Esophagus muscularis mucosa (tissue), 4 donors: ENCODE data around the gene CIT. TPM values are rescaled to one million over a fixed set of nuclear protein-coding genes. Genes with fewer than 3 reads are reported as not detected.

Experiments
- DNase-seq: peaks from one replicate; pipeline ENCODE4 v3.0.0-alpha.2; 2017; ENCODE audit errors: extremely low spot score
- H3K27ac ChIP-seq, 4 donors: fragments of 200-600 bp; sonication (generic); replicated peaks in 1 of 4; 1 replicate in 3 of 4; 2 replicates in 1 of 4; pipeline ENCODE4 v1.5.1; 2016 to 2019; ENCODE audit warnings: mild to moderate bottlenecking in 1 of 4
- H3K27me3 ChIP-seq, 4 donors: fragments of 200-600 bp; sonication (generic); one replicate each; pipeline versions ENCODE4 v1.5.1 to v1.6.0; 2016 to 2019
- H3K36me3 ChIP-seq, 4 donors: fragments of 200-600 bp; sonication (generic); one replicate each; pipeline ENCODE4 v1.5.1; 2016 to 2019
- H3K4me1 ChIP-seq, 4 donors: fragments of 200-600 bp; sonication (generic); one replicate each; pipeline ENCODE4 v1.5.1; 2016 to 2019
- H3K4me3 ChIP-seq, 4 donors: fragments of 200-600 bp; sonication (generic); 1 replicate in 2 of 4; 2 replicates in 2 of 4; pipeline ENCODE4 v1.5.1; 2016 to 2019; ENCODE audit warnings: mild to moderate bottlenecking in 4 of 4, moderate library complexity in 1 of 4
- H3K9me3 ChIP-seq, 4 donors: fragments of 200-600 bp; sonication (generic); 1 replicate in 3 of 4; 2 replicates in 1 of 4; pipeline ENCODE4 v1.5.1; 2016 to 2019
- CTCF ChIP-seq, 3 experiments: fragments of 200-600 bp in 2 of 3; fragments of 450-650 bp in 1 of 3; sonication (generic) in 2 of 3; IDR thresholded peaks; one replicate each; pipeline ENCODE4 v1.5.1; 2017 to 2019; ENCODE audit warnings: antibody characterized with exemption in 3 of 3, mild to moderate bottlenecking in 2 of 3, moderate library complexity in 1 of 3
- EP300 ChIP-seq: sonication (generic); formaldehyde crosslinking; IDR thresholded peaks from one replicate; pipeline ENCODE4 v1.6.1; 2017; ENCODE audit warnings: antibody characterized with exemption
- POLR2A ChIP-seq: fragments of 450-650 bp; IDR thresholded peaks from one replicate; pipeline ENCODE4 v1.6.1; 2017; ENCODE audit warnings: antibody characterized with exemption, moderate library complexity, mild to moderate bottlenecking, low read depth
- POLR2AphosphoS5 ChIP-seq, 2 donors: sonication (generic); formaldehyde crosslinking; IDR thresholded peaks; one replicate each; pipeline ENCODE4 v1.6.1; 2017; ENCODE audit warnings: antibody characterized with exemption in 2 of 2
- WGBS: methylation state at CpG from one replicate; pipeline ENCODE4 v1.1.5; 2018; 5-methylcytosine and 5-hydroxymethylcytosine counted together
- intact Hi-C: fragments of 100-400 bp; cut with DNase I; formaldehyde crosslinking; loops from one replicate; pipeline ENCODE4 v1.15.1; 2023
- total RNA-seq, 4 donors: library from RNA; depleted of rRNA; stranded (reverse); fragments of >200 nt; gene quantifications; one replicate each; pipeline versions ENCODE4 v1.1.0 to v1.2.1, GENCODE V29; 2016

The CIT gene
- total RNA-seq, 4 donors from 2014 or later, result 5.1 to 14.8 (median 5.8) TPM

GRCh38 chr12:119668324-119668841, 208.7 kb downstream of the CIT start:
- DNase-seq, result no peak
- Histone ChIP-seq H3K4me1 (peaks cover 20 to 48% (median 46%) of the 10 kb centered on the region in 4 donors), H3K27ac (peak overlapping the region; percentile 90 to 93 (median 92)), H3K9me3 (no peaks in the 10 kb centered on the region), H3K36me3 (peaks cover 15 to 26% (median 21%) of the 10 kb centered on the region in 4 donors), H3K4me3 (peak overlapping the region; percentile 71 to 99 (median 84)), H3K27me3 (no peaks in the 10 kb centered on the region)
- intact Hi-C loops, result loop anchor here (10.0 kb wide), 1 partner anchor 116 kb away; no protein-coding TSS in a partner anchor
- TF ChIP-seq CTCF (IDR thresholded peaks at IDR 0.05) (no peak), EP300 (no peak), POLR2AphosphoS5 (IDR thresholded peaks at IDR 0.05) (no peak), POLR2A (no peak)
- WGBS, result 8% methylated on average over 13 of the region's 14 CpGs

GRCh38 chr12:119667577-119668323, 209.4 kb downstream of the CIT start, which contains the start of gene PRKAB1:
PRKAB1 (plus strand) TSS chr12:119668133; CDS start chr12:119668245, 112 bp downstream.
- Histone ChIP-seq H3K4me1 (peaks cover 20 to 47% (median 42%) of the 10 kb centered on the region in 4 donors), H3K9me3 (no peaks in the 10 kb centered on the region), H3K4me3 (peak within 1 kb of the TSS; percentile 71 to 99 (median 84)), H3K36me3 (peaks cover 9 to 20% (median 15%) of the 10 kb centered on the region in 4 donors), H3K27ac (peak within 1 kb of the TSS; percentile 90 to 93 (median 92)), H3K27me3 (no peaks in the 10 kb centered on the region)
- under 1% methylated on average over 37 of the region's 69 CpGs for WGBS
- TF ChIP-seq EP300 (no peak), CTCF (IDR thresholded peaks at IDR 0.05) (peak; percentile 91 to 99 (median 95)), POLR2AphosphoS5 (IDR thresholded peaks at IDR 0.05) (peak; percentile 93 to 94), POLR2A (peak; percentile 49)
- intact Hi-C loops, result loop anchor here (10.0 kb wide), 1 partner anchor 117 kb away; no protein-coding TSS in a partner anchor
- peak; percentile 98 for DNase-seq

GRCh38 chr12:119666900-119667576, 210.1 kb downstream of the CIT start:
- 8% methylated on average over 9 of the region's 9 CpGs for WGBS

More at GRCh38 chr12:119666900-119667576, 210.1 kb downstream of the CIT start:
- H3K4me1 ChIP-seq, result peaks cover 20 to 47% (median 39%) of the 10 kb centered on the region in 4 donors
- intact Hi-C loops, result loop anchor here (10.0 kb wide), 1 partner anchor 118 kb away; no protein-coding TSS in a partner anchor
- no peak for DNase-seq
- H3K9me3 ChIP-seq, result no peaks in the 10 kb centered on the region
- no peak for TF ChIP-seq POLR2A
- no peak for TF ChIP-seq CTCF (IDR thresholded peaks at IDR 0.05)
- peak overlapping the region; percentile 71 to 99 (median 84) for H3K4me3 ChIP-seq
- peak overlapping the region in 2 of 4 donors; percentile 90 to 92 for H3K27ac ChIP-seq
- peaks cover 2 to 13% (median 8%) of the 10 kb centered on the region in 4 donors for H3K36me3 ChIP-seq
- no peaks in the 10 kb centered on the region for H3K27me3 ChIP-seq
